Keratinocyte (primary cell): Measurements from ENCODE around the gene PCK2. TPM values are rescaled to one million over a fixed set of nuclear protein-coding genes. Genes with fewer than 3 reads are reported as not detected.

Experiments
- DNase-seq: peaks from one replicate; pipeline ENCODE4 v3.0.0-alpha.2; 2011; ENCODE audit warnings: low read depth, missing footprints, low spot score
- FAIRE-seq: peaks from 2 replicates; lab custom pipeline; 2011; peaks lifted over from hg19 to GRCh38; lab: Jason Lieb, UNC
- H2AFZ ChIP-seq: 2 replicates; pipeline ENCODE4 v1.6.0; 2012; ENCODE audit warnings: low read length, control low read depth, inconsistent platforms; ENCODE audit not compliant: control insufficient read depth
- H3K27ac ChIP-seq: 2 replicates; pipeline ENCODE4 v1.5.1; 2011; ENCODE audit warnings: low read length; ENCODE audit not compliant: control insufficient read depth, insufficient read depth
- H3K27me3 ChIP-seq: 3 replicates; pipeline ENCODE4 v1.6.0; 2011; ENCODE audit warnings: low read length; ENCODE audit not compliant: control insufficient read depth, insufficient read depth; ENCODE audit errors: extremely low read depth
- H3K36me3 ChIP-seq, 2 experiments: 2 replicates in 1 of 2; 3 replicates in 1 of 2; pipeline ENCODE4 v1.5.1; 2011; ENCODE audit warnings: low read length in 2 of 2, mild to moderate bottlenecking in 1 of 2; ENCODE audit not compliant: control insufficient read depth in 2 of 2, insufficient read depth in 2 of 2; ENCODE audit errors: extremely low read depth in 1 of 2
- H3K4me1 ChIP-seq: 3 replicates; pipeline ENCODE4 v1.5.1; 2011; ENCODE audit warnings: low read length; ENCODE audit not compliant: control insufficient read depth, insufficient read depth; ENCODE audit errors: extremely low read depth
- H3K4me2 ChIP-seq: 3 replicates; pipeline ENCODE4 v1.6.0; 2011; ENCODE audit warnings: low read depth, low read length; ENCODE audit not compliant: control insufficient read depth, insufficient read depth; ENCODE audit errors: extremely low read depth
- H3K4me3 ChIP-seq, 3 experiments: fragments of 200-600 bp in 1 of 3; sonication (generic) in 1 of 3; 2 replicates in 2 of 3; 3 replicates in 1 of 3; pipeline ENCODE4 v1.5.1; 2011 to 2016; ENCODE audit warnings: low read length in 3 of 3, mild to moderate bottlenecking in 3 of 3, control low read depth in 2 of 3, inconsistent platforms in 1 of 3, low read depth in 1 of 3, mixed read lengths in 1 of 3, mixed run types in 1 of 3, moderate library complexity in 1 of 3; ENCODE audit not compliant: control insufficient read depth in 2 of 3, insufficient read depth in 2 of 3; ENCODE audit errors: extremely low read depth in 1 of 3
- H3K79me2 ChIP-seq: 2 replicates; pipeline ENCODE4 v1.6.0; 2012; ENCODE audit warnings: low read length; ENCODE audit not compliant: control insufficient read depth, insufficient read depth
- H3K9ac ChIP-seq: 3 replicates; pipeline ENCODE4 v1.6.0; 2011; ENCODE audit warnings: low read length; ENCODE audit not compliant: control insufficient read depth, insufficient read depth; ENCODE audit errors: extremely low read depth
- H3K9me1 ChIP-seq: 3 replicates; pipeline ENCODE4 v1.6.0; 2011; ENCODE audit warnings: low read length; ENCODE audit not compliant: control insufficient read depth, insufficient read depth; ENCODE audit errors: extremely low read depth
- H3K9me3 ChIP-seq: 2 replicates; pipeline ENCODE4 v1.5.1; 2012; ENCODE audit warnings: low read depth, low read length; ENCODE audit not compliant: control insufficient read depth
- H4K20me1 ChIP-seq: 3 replicates; pipeline ENCODE4 v1.6.0; 2011; ENCODE audit warnings: low read length; ENCODE audit not compliant: control insufficient read depth, insufficient read depth; ENCODE audit errors: extremely low read depth
- CTCF ChIP-seq, 3 experiments: IDR thresholded peaks in 1 of 3; conservative IDR thresholded peaks in 1 of 3; optimal IDR thresholded peaks in 1 of 3; 2 replicates in 2 of 3; 3 replicates in 1 of 3; pipeline versions ENCODE3 to v1.5.1; 2011; ENCODE audit warnings: low read length in 3 of 3, mild to moderate bottlenecking in 3 of 3, moderate library complexity in 2 of 3, control low read depth in 1 of 3, inconsistent platforms in 1 of 3; ENCODE audit not compliant: insufficient read depth in 2 of 3; ENCODE audit errors: extremely low read depth in 1 of 3
- EZH2 ChIP-seq: IDR thresholded peaks from one replicate; pipeline ENCODE4 v1.6.1; 2012; ENCODE audit warnings: inconsistent platforms, mild to moderate bottlenecking, low read length, moderate library complexity
- dilution Hi-C: fragments of 300-500 bp; cut with MboI; formaldehyde crosslinking; loops from one replicate; pipeline ENCODE4 v1.7.0; 2020; ENCODE audit warnings: low sequenced_read_pairs; ENCODE audit not compliant: extremely low pct_ligation_motif_present
- polyA plus RNA-seq, 5 experiments: library from polyadenylated mRNA; depleted of rRNA in 3 of 5; stranded (reverse) in 3 of 5; stranded (forward) in 1 of 5; unstranded in 1 of 5; fragments of >200 nt; gene quantifications; 1 replicate in 1 of 5; 2 replicates in 3 of 5; 3 replicates in 1 of 5; pipeline versions ENCODE4 v1.2.1 to v1.2.3, GENCODE V29; 2011 to 2012; ENCODE audit warnings: missing spikeins in 2 of 5, low read depth in 1 of 5, low replicate concordance in 1 of 5

PCK2 gene
- polyA plus RNA-seq, 1 donor (not counting 4 experiments of a cell fraction or from before 2014, with no cell fraction given): 16.6 TPM

- Histone ChIP-seq H3K4me1 (peaks cover 22% of the 10 kb centered on the region), H2AFZ (peak within 1 kb of the TSS; percentile 72), H3K27me3 (no peaks in the 10 kb centered on the region), H3K36me3 (peaks cover 30 to 46% of the 10 kb centered on the region in 2 experiments), H3K79me2 (peaks cover 62% of the 10 kb centered on the region), H3K4me2 (peak within 1 kb of the TSS; percentile 97), H3K9ac (peak within 1 kb of the TSS; percentile 88), H3K27ac (peak within 1 kb of the TSS; percentile 86), H3K9me1 (peaks cover 2% of the 10 kb centered on the region), H4K20me1 (no peaks in the 10 kb centered on the region), H3K4me3 (peak within 1 kb of the TSS; percentile 82 to 97 (median 91)), H3K9me3 (no peaks in the 10 kb centered on the region)
- dilution Hi-C loops: no loop called here
- DNase-seq: peak; percentile 90
- peak; percentile 67 for FAIRE-seq
- TF ChIP-seq CTCF (optimal IDR thresholded peaks at IDR 0.05 in 1 of 3, IDR thresholded peaks at IDR 0.05 in 1 of 3, conservative IDR thresholded peaks at IDR 0.05 in 1 of 3; ENCODE audit: extremely low read depth in 1 of 3, insufficient read depth in 2 of 3, low read length in 3 of 3): no peak
- no peak for TF ChIP-seq EZH2
Measured at GRCh38 chr14:24146978-24147760, 53.1 kb downstream of the PCK2 start, which contains the start of gene RNF31. RNF31 (plus strand) TSS chr14:24147498; CDS start chr14:24147699, 201 bp downstream.

- Histone ChIP-seq H3K79me2 (peaks cover 62% of the 10 kb centered on the region), H3K27me3 (no peaks in the 10 kb centered on the region), H3K9ac (peak overlapping the region; percentile 88), H3K4me2 (peak overlapping the region; percentile 97), H3K27ac (peak overlapping the region; percentile 52), H3K9me1 (peaks cover 2% of the 10 kb centered on the region), H3K9me3 (no peaks in the 10 kb centered on the region), H3K36me3 (peaks cover 30 to 46% of the 10 kb centered on the region in 2 experiments), H4K20me1 (no peaks in the 10 kb centered on the region), H2AFZ (no peak overlapping the region), H3K4me3 (peak overlapping the region; percentile 82 to 97 (median 91)), H3K4me1 (peaks cover 20% of the 10 kb centered on the region)
- FAIRE-seq (no peak), DNase-seq (no peak)
- TF ChIP-seq CTCF (optimal IDR thresholded peaks at IDR 0.05 in 1 of 3, IDR thresholded peaks at IDR 0.05 in 1 of 3, conservative IDR thresholded peaks at IDR 0.05 in 1 of 3; ENCODE audit: extremely low read depth in 1 of 3, insufficient read depth in 2 of 3, low read length in 3 of 3): no peak
- no peak for TF ChIP-seq EZH2
- dilution Hi-C loops: no loop called here
Measured at GRCh38 chr14:24147761-24148428, 53.8 kb downstream of the PCK2 start.
